GM12865 (cell line): ENCODE measurements around the gene HOXC10.

Experiments
- DNase-seq: peaks from one replicate; pipeline ENCODE4 v3.0.0; 2010; ENCODE audit warnings: low read depth
- H3K4me3 ChIP-seq: 2 replicates; pipeline ENCODE4 v1.5.1; 2011; ENCODE audit warnings: mild to moderate bottlenecking, low read depth, low read length, control low read depth
- CTCF ChIP-seq: IDR thresholded peaks from 2 replicates; pipeline ENCODE4 v1.5.1; 2011; ENCODE audit warnings: low read length, control low read depth, low read depth, inconsistent platforms; ENCODE audit not compliant: insufficient read depth; ENCODE audit errors: missing control alignments

HOXC10 gene

GRCh38 chr12:54029529-54030441, 44.8 kb downstream of the HOXC10 start:
- no peak overlapping the region for H3K4me3 ChIP-seq
- TF ChIP-seq CTCF = no peak
- DNase-seq = no peak

GRCh38 chr12:54030442-54030801, 45.5 kb downstream of the HOXC10 start:
- TF ChIP-seq CTCF = no peak
- no peak overlapping the region for H3K4me3 ChIP-seq
- no peak for DNase-seq

- no peak overlapping the region for H3K4me3 ChIP-seq
- no peak for DNase-seq
- no peak for TF ChIP-seq CTCF
These were observed 46.0 kb downstream of the HOXC10 start for GRCh38 chr12:54030889-54031471.

GRCh38 chr12:54031480-54031879, 46.5 kb downstream of the HOXC10 start:
- no peak overlapping the region for H3K4me3 ChIP-seq
- TF ChIP-seq CTCF = no peak
- no peak for DNase-seq

GRCh38 chr12:54032086-54032619, 47.2 kb downstream of the HOXC10 start:
- no peak for TF ChIP-seq CTCF
- H3K4me3 ChIP-seq = no peak overlapping the region
- no peak for DNase-seq

GRCh38 chr12:54032627-54033100, 47.7 kb downstream of the HOXC10 start, which contains the start of gene HOXC5:
Gene HOXC5 (plus strand): TSS chr12:54033050. CDS start chr12:54033123, 73 bp downstream.
- TF ChIP-seq CTCF = peak; percentile 96
- no peak within 1 kb of the TSS for H3K4me3 ChIP-seq
- peak; percentile 73 for DNase-seq
